Prostate gland (tissue), 2 donors: Measurements from ENCODE around the gene CRYL1.

ENCODE experiments used
- CTCF ChIP-seq, 4 experiments: fragments of 200-600 bp in 2 of 4; fragments of 450-650 bp in 2 of 4; sonication (generic) in 2 of 4; IDR thresholded peaks; 1 replicate in 3 of 4; 2 replicates in 1 of 4; pipeline ENCODE4 v1.5.1; 2016 to 2019; ENCODE audit warnings: antibody characterized with exemption in 4 of 4, mild to moderate bottlenecking in 2 of 4, moderate library complexity in 2 of 4
- POLR2A ChIP-seq: fragments of 450-650 bp; IDR thresholded peaks from one replicate; pipeline ENCODE4 v1.6.1; 2016; ENCODE audit warnings: antibody characterized with exemption, mild to moderate bottlenecking

- TF ChIP-seq CTCF (IDR thresholded peaks at IDR 0.05) (no peak), POLR2A (no peak)
Observed at GRCh38 chr13:20473139-20473538, 52.5 kb downstream of the CRYL1 start.
